HG03558 (cell line): ENCODE results near the gene TRAPPC3.

Experiments used
- ATAC-seq: cut with Tn5 transposase; IDR thresholded peaks from one replicate; pipeline ENCODE4 v1.9.1; 2021; ENCODE audit warnings: moderate number of reproducible peaks; ENCODE audit not compliant: unreplicated experiment; ENCODE audit errors: extremely low read depth

Gene TRAPPC3

GRCh38 chr1:36128905-36129206 is 20.4 kb downstream of the TRAPPC3 start:
- ATAC-seq = no peak

DNA sequence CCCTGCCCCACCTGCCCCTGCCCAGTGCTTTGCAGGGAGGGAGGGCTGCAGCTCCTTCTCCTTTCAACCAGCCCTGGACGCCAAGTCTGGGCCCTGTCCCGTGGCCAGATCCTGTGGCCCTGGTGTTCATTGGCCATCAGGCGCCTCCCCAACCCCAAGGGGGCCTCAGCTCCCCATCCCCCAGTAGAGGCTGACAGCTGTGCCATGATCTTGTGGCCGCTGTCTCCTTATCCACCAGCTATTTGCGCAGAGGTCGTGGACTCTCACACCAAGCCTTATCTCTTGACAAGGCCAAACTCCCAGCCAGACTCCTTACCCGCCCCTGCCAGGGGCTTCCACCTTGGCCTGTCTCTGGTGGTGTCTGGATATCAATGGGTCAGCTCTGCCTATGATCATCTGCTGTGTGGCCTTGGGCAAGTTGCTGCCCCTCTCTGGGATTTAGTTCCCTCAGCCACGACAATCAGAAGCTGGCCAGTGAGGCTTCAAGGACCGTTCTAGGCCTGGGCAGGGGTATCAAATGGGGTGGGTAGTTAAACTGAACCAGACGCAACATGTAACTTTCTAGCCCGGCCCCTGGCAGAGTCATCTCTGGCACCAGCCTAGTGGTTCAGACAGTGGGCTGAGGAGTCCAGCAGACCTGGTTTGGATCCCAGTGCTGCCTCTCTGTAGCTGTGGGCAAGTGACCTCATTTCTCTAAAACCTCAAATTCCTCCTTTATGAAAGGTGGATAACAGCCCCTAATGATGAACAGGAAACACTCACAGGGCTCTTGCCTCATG is 21.0 kb downstream of the TRAPPC3 start:
- no peak for ATAC-seq

- no peak for ATAC-seq
Measured at GRCh38 chr1:36126797-36127500, 22.3 kb downstream of the TRAPPC3 start.

DNA sequence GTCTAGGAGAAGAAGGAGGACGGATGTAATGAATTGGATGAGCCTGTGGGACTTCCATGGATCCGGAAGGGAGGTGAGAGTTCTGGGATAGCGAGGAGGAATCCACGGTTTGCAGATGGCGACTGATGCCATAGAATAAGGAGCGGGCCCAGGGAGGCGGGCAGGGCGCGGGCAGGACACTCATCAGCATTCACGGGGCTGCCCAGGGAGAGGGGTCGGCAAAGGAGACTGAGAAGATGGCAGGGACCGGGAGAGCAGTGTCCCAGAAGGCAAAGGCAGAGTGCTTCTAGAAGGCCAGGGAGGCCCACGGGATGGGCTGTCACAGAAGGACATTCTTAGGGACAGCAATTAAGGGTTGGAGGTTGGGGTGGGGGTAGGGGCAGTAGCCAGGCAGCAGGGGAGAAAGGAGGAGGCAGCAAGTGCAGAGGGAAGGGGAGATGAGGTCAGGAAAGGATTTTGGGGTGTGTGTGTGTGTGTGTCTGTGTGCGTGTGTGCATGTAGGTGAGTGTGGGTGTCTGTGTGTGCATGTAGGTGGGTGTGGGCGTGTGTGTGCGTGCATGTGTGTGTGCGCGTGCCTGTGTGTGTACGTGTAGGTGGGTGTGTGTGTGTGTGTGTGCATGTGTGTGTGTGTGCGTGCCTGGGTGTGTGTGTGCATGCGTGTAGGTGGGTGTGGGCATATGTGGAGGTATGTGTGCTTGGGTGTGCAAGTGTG is 23.1 kb downstream of the TRAPPC3 start:
- no peak for ATAC-seq

DNA sequence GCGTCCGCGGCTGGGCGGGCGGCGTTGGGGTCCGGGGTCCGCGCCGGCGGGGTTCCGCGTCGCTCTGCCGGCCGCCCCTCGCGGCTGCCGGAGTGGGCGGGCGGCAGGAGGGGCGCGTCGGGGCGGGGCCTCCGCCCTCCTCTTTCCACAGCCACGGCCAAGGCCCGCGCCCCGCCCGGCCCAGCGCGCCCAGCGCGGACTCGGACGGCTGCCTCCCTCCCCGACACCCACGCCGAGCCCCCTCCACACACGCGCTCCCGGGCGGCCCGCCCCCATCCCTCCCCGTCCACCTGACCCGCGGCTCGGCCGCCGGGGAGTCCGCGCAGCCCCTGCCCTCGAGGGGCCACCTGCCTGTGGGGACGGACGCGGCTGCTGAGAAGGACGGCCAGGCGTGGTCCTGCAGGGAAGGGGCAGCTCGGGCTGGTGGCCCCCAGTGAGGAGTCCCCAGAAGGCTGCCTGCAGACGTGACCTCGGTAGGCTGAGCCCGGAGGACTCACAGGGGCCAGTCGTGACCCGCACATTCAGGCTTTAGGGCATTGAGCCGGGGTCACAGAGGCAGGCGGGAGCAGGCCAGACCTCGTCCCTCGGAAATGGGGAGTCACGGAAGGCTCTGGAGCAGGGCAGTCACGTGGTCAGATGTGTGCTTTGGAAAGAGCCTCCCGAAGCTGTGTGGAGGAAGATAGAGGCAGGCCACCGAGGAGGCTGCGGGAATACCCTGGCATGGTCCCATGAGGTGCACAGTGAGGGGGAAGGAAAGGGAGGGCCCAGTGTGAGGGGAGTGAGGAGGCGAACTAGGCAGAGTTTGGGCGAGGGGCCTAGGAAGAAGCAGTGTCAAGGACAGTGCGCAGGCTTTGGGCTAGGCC is 23.9 kb downstream of the TRAPPC3 start, which contains the start of gene COL8A2:
Gene COL8A2, minus strand, starts transcription at position 94 of the 863 bp plus-strand sequence. CDS start 24,980 bp downstream, outside the sequence.
- no peak for ATAC-seq

DNA sequence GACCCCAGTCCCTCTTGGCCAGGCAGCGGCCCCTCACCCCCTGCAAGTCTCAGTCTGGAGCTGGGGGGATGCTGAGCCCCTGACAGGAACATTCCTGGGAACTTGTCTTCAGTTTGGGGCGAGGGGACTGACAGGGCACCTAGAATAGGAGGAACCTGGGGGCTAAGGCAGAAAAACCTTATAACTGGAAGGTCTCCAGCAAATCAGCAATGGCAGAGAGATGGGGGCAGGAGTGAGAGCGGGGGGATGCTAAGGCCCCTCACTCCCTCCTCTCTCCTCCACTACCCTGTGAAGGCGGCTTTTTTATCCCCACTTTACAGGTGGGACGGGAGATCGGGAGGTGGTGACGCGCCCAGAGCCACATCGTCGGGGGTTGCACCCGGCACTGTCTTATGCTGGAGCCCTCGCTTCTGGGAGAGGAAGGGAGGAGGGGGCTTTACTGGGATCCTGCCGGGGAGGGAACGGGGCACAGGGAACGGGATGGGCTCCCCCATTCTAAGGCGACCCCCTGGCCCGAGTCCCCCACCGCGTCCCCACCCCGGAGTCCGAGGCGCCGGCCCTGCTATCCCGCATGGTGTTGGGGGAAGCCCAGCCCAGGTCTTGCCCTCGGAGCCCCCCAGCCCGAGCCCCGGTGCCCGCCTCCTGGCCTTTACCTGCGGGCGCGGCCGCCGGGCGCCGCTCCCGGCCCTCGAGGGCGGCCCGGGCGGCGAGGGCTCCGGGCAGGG is 24.7 kb downstream of the TRAPPC3 start:
- ATAC-seq = no peak

DNA sequence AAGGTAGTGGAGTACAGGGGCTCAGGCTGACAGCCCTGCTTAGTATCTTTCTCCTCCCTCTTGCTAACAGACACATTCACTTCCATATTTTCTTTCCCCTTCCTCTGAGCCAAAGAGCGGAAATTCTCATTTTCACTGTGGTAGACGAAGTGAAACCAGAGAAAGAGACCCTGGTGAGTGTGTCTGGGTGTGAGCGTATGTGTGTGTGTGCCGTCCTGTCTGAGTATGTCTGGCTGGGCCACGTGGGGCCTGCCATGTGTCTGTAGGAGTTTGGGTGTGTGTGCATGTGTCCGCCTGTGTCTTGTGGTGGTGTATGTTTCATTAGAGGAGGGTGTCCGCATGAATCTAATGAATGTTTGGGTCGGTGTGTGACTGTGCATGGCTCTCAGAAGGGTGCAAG is 25.9 kb downstream of the TRAPPC3 start:
- ATAC-seq = no peak

GRCh38 chr1:36122062-36123030 is 26.9 kb downstream of the TRAPPC3 start:
- no peak for ATAC-seq

GRCh38 chr1:36119456-36119855 is 29.8 kb downstream of the TRAPPC3 start:
- ATAC-seq = no peak

DNA sequence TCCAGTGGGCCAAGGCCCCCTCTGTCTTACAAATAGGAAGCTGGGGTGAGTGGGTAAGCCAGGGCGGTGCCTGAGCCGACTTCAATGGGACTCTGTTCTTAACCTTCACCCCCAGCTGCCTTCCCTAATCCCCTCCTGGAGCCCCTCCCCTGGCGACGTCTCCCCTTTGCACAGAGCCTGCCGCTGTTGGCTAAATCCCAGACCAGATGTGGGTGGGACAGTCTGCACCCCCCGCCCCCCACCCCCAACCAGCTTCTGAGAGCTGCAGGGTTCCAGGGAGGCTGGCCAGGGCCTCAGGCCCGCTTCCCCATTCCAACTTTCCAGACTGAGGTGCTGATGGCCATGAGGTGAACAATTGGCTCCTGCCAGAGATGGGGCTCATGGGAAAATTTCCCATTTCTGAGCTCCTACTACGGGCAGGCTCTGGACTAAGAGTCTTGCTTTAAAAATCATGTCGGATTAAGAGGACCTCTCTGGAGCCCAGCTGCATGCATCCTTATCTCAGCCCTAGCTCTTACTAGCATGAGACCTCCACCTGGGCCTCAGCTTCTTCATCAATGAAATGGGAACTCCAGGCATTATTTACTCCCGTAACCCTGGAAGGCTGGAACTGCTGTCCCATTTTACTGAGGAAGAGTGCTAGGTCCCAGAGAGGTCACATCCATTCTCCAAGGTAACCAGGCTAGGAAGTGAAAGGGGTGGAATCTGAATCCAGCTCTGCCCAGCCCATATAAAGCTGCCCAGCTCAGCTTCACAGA is 30.7 kb downstream of the TRAPPC3 start:
- no peak for ATAC-seq

- ATAC-seq = no peak
Measured at GRCh38 chr1:36116901-36117300, 32.4 kb downstream of the TRAPPC3 start.

GRCh38 chr1:36115931-36116330 is 33.4 kb downstream of the TRAPPC3 start:
- ATAC-seq = no peak

GRCh38 chr1:36115200-36115669 is 34.1 kb downstream of the TRAPPC3 start:
- ATAC-seq = no peak

DNA sequence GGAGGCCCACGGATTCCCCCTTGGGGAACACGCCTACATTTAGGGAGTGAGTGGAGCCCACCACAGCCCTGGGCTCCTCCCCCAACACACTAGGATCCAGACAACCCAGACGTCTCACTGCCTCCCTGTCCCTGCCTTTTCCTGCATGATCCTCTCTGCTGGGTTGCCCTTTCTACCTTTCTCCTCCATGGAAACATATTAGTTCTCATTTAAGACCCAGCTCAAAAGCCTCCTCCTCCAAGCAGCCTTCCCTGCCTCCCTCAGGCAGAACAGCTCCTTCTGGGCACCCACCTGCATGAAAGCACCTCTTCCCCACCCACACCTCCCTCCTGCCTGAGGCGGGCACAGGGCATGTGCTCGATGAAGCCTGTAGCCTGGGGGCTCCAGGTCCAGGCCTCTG is 34.9 kb downstream of the TRAPPC3 start:
- no peak for ATAC-seq

DNA sequence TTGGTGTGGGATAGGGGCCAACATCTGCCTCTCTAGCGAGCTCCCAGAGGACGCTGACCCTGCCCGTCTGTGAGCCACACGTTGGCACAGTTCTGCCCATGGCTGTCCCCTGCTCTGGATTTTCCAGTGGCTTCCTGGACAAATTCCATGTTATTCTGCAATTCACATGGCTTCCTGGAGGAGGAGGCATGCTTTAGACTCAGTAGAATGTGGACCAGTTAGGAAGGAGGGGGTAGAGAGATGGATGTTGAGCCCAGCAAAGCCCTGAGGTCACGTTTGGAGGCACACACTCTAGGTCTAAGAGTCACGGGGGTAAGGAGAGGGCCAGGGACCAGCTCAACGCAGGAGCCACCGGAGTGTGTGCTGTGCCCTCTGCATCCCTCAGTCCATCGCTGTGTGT is 36.5 kb downstream of the TRAPPC3 start:
- no peak for ATAC-seq

GRCh38 chr1:36111151-36111550 is 38.1 kb downstream of the TRAPPC3 start:
- no peak for ATAC-seq

DNA sequence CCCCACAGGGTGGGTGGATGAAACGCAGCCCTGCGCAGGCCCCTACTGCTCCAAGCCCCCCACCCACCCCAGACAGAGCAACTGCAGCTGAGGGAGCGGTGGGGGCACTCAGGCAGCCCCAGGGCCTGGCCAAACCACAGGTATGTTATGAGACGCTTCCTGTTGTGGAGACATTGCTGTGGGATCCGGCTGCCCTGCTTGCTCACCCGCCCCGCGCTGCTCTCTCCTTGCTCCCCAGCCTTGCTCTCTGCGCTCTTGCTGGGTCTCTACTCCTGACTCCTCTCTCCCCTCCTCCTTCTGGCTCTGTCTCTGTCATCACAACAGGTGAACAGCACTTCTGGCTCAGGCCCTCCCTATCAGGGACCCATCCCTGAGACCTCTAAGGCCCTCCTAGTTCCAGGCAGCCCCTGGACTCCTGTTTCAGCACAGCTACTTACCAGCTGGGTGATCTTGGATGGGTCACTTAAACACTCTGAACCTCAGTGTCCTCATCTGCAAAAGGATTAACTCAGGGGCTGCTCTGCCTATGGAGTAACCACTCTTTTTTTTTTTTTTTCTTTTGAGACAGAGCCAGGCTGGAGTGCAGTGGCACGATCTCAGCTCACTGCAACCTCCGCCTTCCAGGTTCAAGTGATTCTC is 40.1 kb downstream of the TRAPPC3 start:
- ATAC-seq = no peak
